Esophagus (tissue), 2 donors: Measurements from ENCODE around the gene CD19. TPM values are rescaled to one million over a fixed set of nuclear protein-coding genes. Genes with fewer than 3 reads are reported as not detected.
"Not testable (repeated sequence)": the region's sequence is repeated elsewhere in the genome, so short reads cannot be mapped to it uniquely, and the experiment has no call there.

ENCODE experiments used
- H3K27ac ChIP-seq, 2 donors: one replicate each; pipeline ENCODE4 v1.5.1; 2013; ENCODE audit warnings: low read depth in 2 of 2, mild to moderate bottlenecking in 2 of 2, inconsistent platforms in 1 of 2, low read length in 1 of 2, moderate library complexity in 1 of 2
- H3K27me3 ChIP-seq, 2 donors: one replicate each; pipeline ENCODE4 v1.6.1; 2013; ENCODE audit warnings: low read length in 2 of 2, control low read depth in 1 of 2, mild to moderate bottlenecking in 1 of 2; ENCODE audit not compliant: insufficient read depth in 2 of 2, control insufficient read depth in 1 of 2
- H3K36me3 ChIP-seq, 2 donors: one replicate each; pipeline ENCODE4 v1.6.1; 2013; ENCODE audit warnings: low read length in 1 of 2; ENCODE audit not compliant: control insufficient read depth in 2 of 2, insufficient read depth in 2 of 2
- H3K4me1 ChIP-seq, 2 donors: one replicate each; pipeline ENCODE4 v1.6.1; 2013; ENCODE audit warnings: low read length in 1 of 2; ENCODE audit not compliant: control insufficient read depth in 2 of 2, insufficient read depth in 2 of 2
- H3K4me3 ChIP-seq, 2 donors: one replicate each; pipeline ENCODE4 v1.5.1; 2013; ENCODE audit warnings: low read length in 2 of 2, mild to moderate bottlenecking in 2 of 2, low read depth in 1 of 2, moderate library complexity in 1 of 2
- H3K9me3 ChIP-seq, 2 donors: one replicate each; pipeline ENCODE4 v1.6.1; 2013; ENCODE audit warnings: mild to moderate bottlenecking in 2 of 2, low read depth in 1 of 2, low read length in 1 of 2, moderate library complexity in 1 of 2; ENCODE audit not compliant: control insufficient read depth in 2 of 2, insufficient read depth in 1 of 2
- WGBS, 2 donors: extraction: QIAGEN DNeasy Blood & Tissue Kit; methylation state at CpG; one replicate each; pipeline ENCODE4 v1.1.7; 2013; 5-methylcytosine and 5-hydroxymethylcytosine counted together
- polyA plus RNA-seq, 2 donors: library from polyadenylated mRNA; stranded (reverse); fragments of 200-250 nt; gene quantifications; one replicate each; pipeline ENCODE4 v1.2.3, GENCODE V29; 2013
- donor health status: healthy with polysubstance abuse.
- donor health status: Bipolar disorder and iron deficiency.

Gene CD19
- polyA plus RNA-seq, 2 donors, result 0.22 to 0.41 TPM

DNA sequence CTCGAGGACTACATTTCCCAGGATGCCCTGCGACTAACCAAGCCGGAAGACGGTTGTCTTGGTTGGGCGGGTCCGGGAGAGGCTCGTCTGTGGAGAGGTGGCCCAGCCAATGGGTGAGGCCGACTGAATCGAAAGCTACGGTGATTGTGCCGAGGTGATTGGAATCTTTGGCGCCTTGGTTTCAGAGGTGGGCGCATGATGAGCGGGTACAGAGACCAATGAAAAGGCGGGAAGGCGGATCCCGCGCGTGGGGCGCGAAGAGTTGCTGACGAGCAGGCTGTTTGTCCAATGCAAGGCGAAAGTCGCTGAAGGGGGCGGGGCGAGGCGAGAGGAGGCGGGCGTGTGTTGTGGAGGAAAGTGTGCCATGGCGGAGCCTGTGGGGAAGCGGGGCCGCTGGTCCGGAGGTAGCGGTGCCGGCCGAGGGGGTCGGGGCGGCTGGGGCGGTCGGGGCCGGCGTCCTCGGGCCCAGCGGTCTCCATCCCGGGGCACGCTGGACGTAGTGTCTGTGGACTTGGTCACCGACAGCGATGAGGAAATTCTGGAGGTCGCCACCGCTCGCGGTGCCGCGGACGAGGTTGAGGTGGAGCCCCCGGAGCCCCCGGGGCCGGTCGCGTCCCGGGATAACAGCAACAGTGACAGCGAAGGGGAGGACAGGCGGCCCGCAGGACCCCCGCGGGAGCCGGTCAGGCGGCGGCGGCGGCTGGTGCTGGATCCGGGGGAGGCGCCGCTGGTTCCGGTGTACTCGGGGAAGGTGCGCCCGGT, 19.1 kb downstream of the CD19 start, which contains the start of gene NFATC2IP:
Gene NFATC2IP, plus strand, starts transcription at position 290 of the 762 bp plus-strand sequence. Its CDS starts 75 bp downstream, at position 365.
- 1% methylated on average over 63 to 79 of the region's 79 CpGs for WGBS, 2 donors

DNA sequence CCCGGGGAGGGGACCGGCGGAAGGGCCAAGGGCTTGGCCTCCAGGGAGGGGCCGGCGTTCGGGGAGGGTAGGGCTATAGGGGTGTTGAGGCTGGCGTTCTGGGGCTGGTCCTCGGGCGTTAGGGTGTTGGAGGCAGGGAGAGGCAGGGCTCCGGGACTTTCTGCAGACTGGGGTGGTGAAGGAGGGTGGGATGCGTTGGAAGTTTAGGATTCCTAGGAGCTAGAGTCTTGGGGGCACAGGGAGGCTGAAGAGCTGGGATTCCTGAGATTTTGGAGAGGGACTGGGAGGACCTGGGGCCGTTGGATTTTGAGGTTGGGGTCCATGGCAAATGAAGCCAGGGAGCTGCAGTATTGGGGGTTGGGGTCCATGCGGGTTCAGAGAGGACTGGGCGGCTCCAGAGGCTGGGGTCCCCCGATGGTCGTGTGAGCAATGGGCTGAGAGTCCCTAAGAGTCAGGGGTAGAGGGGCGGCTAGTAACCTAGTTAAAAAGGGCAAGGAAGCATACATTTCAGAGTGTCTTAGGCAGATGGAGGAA, 19.7 kb downstream of the CD19 start:
- 2% methylated on average over 17 of the region's 17 CpGs for WGBS, 2 donors
- H3K27ac ChIP-seq, result peak overlapping the region; percentile 90 to 93

More for the DNA sequence above, 19.1 kb downstream of the CD19 start, which contains the start of gene NFATC2IP:
- Histone ChIP-seq H3K27ac (peak within 1 kb of the TSS; percentile 90 to 93), H3K36me3 (peaks cover under 1 to 11% of the 10 kb centered on the region in 2 donors), H3K4me1 (peaks cover 1 to 3% of the 10 kb centered on the region in 2 donors), H3K9me3 (no peaks in the 10 kb centered on the region), H3K4me3 (peak within 1 kb of the TSS; percentile 90 to 94), H3K27me3 (no peaks in the 10 kb centered on the region)

DNA sequence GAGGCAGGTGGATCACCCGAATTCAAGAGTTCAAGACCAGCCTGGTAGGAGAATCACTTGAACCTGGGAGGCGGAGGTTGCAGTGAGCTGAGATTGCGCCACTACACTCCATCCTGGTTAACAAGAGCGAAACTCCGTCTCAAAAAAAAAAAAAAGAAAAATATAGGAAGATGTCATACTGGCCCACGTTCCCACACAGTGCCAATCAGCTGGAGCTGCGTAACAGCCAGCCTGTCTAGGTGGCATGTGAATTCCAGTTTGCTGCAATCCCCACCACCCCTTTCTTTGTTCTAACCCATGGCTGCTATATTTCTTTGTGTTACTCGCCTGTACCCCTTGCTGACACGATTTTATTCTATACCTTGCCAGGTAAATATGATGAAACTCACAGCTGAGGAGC, 26.4 kb downstream of the CD19 start:
- no peaks in the 10 kb centered on the region for H3K4me1 ChIP-seq
- WGBS, 2 donors, result 90 to 95% methylated on average over 9 of the region's 9 CpGs
- H3K36me3 ChIP-seq, result peaks cover 12 to 35% of the 10 kb centered on the region in 2 donors
- H3K27me3 ChIP-seq, result no peaks in the 10 kb centered on the region
- no peak overlapping the region for H3K27ac ChIP-seq
- no peak overlapping the region for H3K4me3 ChIP-seq
- no peaks in the 10 kb centered on the region for H3K9me3 ChIP-seq

More for the DNA sequence above, 19.7 kb downstream of the CD19 start:
- Histone ChIP-seq H3K9me3 (no peaks in the 10 kb centered on the region), H3K4me1 (peaks cover 0 to 3% of the 10 kb centered on the region in 2 donors), H3K27me3 (no peaks in the 10 kb centered on the region), H3K4me3 (peak overlapping the region; percentile 90 to 94), H3K36me3 (peaks cover 5 to 18% of the 10 kb centered on the region in 2 donors)

DNA sequence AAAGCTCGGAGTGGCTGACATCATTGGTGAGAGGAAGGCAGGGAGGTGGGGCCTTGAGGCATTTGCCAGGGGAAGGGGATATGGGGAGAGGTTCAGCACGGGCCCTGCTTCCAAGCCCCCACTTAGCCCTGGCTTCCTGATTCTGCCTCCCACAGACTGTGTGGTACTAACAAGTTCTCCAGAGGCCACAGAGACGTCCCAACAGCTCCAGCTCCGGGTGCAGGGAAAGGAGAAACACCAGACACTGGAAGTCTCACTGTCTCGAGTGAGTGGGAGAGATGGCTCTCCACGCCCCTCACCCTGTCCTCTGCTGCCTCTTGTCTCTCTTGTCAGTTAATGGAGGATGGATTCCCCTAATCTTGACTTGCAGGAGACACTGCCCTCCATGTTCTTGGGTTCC, 27.1 kb downstream of the CD19 start:
- 91 to 92% methylated on average over 6 of the region's 6 CpGs for WGBS, 2 donors
- Histone ChIP-seq H3K27me3 (no peaks in the 10 kb centered on the region), H3K4me3 (no peak overlapping the region), H3K36me3 (peaks cover 13 to 36% of the 10 kb centered on the region in 2 donors), H3K4me1 (no peaks in the 10 kb centered on the region), H3K9me3 (no peaks in the 10 kb centered on the region), H3K27ac (no peak overlapping the region)

DNA sequence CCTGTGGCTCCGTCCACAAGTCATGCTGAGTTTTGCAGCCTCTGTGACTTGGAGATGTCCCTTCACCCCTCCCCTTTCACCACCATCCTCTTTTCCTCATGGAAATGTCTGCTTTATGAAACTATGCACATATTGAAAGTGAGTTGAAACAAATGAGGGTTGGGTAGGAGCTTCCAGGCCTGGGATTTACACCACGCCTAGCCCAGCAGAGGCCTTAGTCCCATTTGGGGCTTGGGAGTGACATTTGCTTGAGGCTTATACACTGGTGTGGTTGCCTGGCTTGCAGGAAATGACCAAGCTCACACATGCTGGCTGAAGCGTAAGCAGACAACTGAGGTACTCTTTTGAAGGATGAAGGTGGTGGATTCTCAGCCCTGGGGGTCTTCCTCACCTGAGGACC, 32.3 kb downstream of the CD19 start:
- no peaks in the 10 kb centered on the region for H3K27me3 ChIP-seq
- H3K9me3 ChIP-seq, result no peaks in the 10 kb centered on the region
- WGBS, 2 donors, result 91 to 97% methylated on average over 3 of the region's 3 CpGs
- H3K4me3 ChIP-seq, result no peak overlapping the region
- H3K4me1 ChIP-seq, result no peaks in the 10 kb centered on the region
- no peak overlapping the region for H3K27ac ChIP-seq
- H3K36me3 ChIP-seq, result peaks cover 15 to 17% of the 10 kb centered on the region in 2 donors

DNA sequence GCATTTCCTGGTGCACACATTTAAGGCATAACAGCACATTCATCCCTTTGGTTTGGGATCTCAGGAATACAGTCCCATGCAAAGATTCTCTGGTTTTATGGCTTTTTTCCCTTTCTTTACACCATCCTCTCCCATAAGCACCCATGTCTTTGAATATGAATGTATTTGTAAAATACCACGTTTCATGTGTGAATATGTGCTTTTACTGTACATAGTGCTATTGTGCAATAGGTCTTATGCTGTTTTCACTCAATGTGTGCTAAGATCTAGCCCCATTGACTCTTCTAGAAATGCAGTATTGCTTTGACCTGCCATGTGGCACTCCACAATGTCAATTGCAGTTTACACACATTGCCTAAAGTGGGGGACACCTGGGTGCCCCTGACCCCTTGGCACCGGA, 32.7 kb downstream of the CD19 start:
- WGBS, 2 donors, result 87 to 88% methylated on average over 2 of the region's 2 CpGs
- H3K36me3 ChIP-seq, result peaks cover 15% of the 10 kb centered on the region in 2 donors

DNA sequence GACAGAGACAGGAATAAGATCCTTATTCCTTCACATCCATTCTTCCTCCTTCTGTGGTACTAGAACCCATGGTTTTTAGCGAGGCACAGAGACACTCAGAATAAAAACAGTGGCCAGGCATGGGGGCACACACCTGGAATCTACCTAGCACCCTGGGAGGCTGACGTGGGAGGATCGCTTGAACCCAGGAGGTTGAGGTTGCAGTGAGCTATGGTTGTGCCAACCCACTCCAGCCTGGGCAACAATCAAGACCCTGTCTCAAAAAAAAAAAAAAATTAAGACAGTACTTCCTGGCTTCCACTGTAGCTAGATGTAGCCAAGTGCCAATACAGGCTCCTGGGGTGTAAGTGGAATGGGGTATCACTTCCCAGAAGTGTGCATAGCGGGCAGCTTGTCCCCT, 35.4 kb downstream of the CD19 start:
- WGBS, 2 donors, result 90 to 91% methylated on average over 4 of the region's 4 CpGs
- no peaks in the 10 kb centered on the region for H3K9me3 ChIP-seq

More for the DNA sequence above, 32.7 kb downstream of the CD19 start:
- Histone ChIP-seq H3K9me3 (no peaks in the 10 kb centered on the region), H3K27ac (no peak overlapping the region), H3K27me3 (no peaks in the 10 kb centered on the region), H3K4me1 (no peaks in the 10 kb centered on the region), H3K4me3 (no peak overlapping the region)

DNA sequence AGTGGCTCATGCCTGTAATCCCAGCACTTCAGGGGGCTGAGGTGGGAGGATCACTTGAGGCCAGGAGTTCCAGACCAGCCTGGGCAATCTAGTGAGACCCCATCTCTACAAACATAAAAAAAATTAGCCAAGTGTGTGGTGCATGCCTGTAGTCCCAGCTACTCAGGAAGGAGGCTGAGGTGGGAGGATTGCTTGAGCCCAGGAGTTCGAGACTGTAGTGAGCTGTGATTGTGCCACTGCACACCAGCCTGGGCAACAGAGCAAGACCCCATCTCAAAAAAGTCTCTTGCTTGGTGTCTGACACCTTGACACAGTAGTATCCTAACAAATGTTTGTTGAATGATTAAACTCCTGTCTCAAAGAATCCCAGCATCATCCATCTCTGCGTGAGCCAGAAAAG, 37.9 kb downstream of the CD19 start:
- H3K36me3 ChIP-seq, H3K27ac ChIP-seq, H3K27me3 ChIP-seq, H3K4me1 ChIP-seq, H3K9me3 ChIP-seq, H3K4me3 ChIP-seq: not testable (repeated sequence)
- WGBS, 2 donors, result 78 to 81% methylated on average over 2 of the region's 2 CpGs

More for the DNA sequence above, 35.4 kb downstream of the CD19 start:
- H3K27me3 ChIP-seq, result no peaks in the 10 kb centered on the region
- no peaks in the 10 kb centered on the region for H3K4me1 ChIP-seq
- no peak overlapping the region for H3K4me3 ChIP-seq
- H3K36me3 ChIP-seq, result peaks cover 15% of the 10 kb centered on the region in 2 donors
- no peak overlapping the region for H3K27ac ChIP-seq

DNA sequence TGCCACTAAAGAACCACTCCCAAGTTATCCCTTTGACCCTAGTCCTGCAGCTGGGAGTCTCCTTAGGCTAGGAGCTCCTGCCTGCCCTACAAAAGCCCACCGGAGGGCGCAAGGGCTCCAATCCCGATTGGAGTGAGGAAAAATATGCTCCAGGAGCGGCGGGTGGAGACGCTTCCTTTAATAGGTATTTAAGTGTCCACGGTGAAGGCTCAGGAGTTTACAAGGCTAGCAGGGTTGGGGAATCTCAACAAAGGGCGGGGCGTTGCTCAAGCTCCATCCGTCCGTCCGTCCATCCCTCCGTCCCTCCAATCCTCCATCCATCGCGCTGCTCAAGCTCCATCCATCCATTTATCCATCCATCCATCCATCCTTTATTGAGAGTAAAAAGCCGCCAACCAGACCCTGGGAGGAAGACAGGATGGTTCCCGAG, 42.3 kb downstream of the CD19 start:
- Histone ChIP-seq H3K27ac (peak overlapping the region; percentile 9 to 82), H3K4me1 (peaks cover 0 to 4% of the 10 kb centered on the region in 2 donors), H3K36me3 (peaks cover 0 to 9% of the 10 kb centered on the region in 2 donors), H3K27me3 (no peaks in the 10 kb centered on the region), H3K4me3 (peak overlapping the region; percentile 65 to 91), H3K9me3 (no peaks in the 10 kb centered on the region)
- whole genome bisulfite sequencing, 2 donors, result 0% methylated on average over 17 of the region's 17 CpGs
